HPDE6-E6E7 (cell line): ENCODE measurements around the gene ETFRF1.

Experiments used
- DNase-seq: peaks from one replicate; pipeline ENCODE4 v3.0.0; 2011; ENCODE audit warnings: missing footprints; ENCODE audit errors: extremely low spot score

ETFRF1 gene

DNA sequence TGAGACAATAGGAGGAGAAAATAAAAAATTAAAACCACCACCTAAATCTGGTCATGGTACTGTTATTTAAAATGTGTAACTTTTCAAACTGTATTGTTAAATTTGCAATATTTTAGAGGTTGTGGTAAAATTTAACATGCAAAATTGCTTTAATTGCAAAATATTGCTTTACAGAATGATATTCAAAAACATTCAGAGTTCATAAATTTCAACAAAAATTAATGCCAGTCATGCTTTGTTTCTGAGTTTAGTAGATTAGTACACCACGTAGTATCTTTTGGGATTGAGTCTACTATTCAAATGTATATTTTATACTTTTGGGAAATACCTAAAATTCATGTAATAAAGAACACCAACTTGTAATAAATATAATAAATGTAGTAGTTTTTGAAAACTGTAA lies 18.3 kb downstream of the ETFRF1 start:
- no peak for DNase-seq

DNA sequence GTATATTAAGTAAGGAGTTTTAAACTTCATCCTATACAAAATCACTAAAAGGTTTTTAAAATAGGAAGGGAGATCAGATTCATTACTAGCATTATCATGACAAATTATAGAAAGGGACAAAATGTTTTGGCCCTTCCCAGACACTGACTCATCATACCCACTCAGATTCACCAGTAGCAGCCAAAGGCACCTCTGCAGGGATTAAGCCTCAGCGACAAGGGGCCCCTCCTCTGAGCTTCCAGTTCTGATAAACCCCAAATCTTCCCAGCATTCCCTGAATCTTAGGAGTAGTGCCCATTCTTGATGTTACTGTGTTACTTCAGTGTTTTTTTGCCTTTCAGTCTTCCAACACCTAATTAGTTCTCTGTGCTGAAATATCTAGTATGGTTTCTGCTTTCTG lies 41.2 kb downstream of the ETFRF1 start:
- DNase-seq: no peak

- no peak for DNase-seq
Measured at GRCh38 chr12:25236626-25237025, 41.6 kb downstream of the ETFRF1 start.

- no peak for DNase-seq
Measured at GRCh38 chr12:25241167-25242020, 46.4 kb downstream of the ETFRF1 start.

DNA sequence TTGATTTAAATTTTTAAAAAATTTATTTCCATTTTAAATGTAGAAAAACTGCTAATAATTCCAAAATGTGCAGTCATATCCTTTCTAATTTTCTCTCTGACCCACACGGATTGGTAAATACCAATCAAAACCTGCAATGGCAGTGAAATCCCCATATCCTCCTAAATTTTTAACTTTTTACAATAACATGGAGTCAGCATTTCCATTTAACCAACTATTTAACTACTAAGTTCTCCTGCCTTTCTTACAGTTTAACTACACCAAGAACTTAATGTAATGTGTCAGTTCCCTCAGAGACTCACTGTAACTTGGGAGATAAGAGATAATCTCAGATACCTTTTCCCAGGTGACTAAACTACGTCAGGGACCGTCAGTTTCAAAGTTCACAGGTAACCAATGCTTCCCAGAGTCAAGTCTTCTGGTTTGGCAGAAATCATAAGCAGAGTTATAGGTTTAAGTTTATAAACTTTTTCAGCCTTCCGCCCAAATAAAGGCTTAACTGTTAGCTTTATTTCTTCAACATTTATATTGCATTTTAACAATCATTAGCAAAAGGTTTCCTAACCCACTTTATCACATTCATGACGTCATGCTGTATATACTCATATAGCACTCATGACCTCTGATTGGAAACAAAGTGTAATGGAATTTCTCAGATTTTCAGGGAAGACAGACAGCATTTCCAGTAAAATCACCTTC lies 48.1 kb downstream of the ETFRF1 start:
- no peak for DNase-seq

- no peak for DNase-seq
Measured at GRCh38 chr12:25243680-25243990, 48.6 kb downstream of the ETFRF1 start.

DNA sequence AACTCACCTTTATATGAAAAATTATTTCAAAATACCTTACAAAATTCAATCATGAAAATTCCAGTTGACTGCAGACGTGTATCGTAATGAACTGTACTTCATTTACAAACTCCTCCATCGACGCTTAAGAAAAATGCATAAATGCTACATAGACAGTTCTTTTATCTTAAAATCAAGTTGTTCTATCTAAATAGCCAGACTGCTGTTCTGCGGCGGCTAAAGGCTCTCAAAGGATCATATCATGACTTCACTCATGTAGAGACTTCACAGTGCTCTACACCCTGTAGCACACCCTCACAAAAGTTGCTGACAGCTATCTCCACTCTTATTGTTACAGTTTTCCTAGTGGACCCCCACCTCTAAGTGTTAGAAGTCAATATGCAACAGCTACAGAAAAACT lies 50.5 kb downstream of the ETFRF1 start:
- DNase-seq: no peak

- no peak for DNase-seq
Measured at GRCh38 chr12:25248137-25248536, 53.1 kb downstream of the ETFRF1 start.

DNA sequence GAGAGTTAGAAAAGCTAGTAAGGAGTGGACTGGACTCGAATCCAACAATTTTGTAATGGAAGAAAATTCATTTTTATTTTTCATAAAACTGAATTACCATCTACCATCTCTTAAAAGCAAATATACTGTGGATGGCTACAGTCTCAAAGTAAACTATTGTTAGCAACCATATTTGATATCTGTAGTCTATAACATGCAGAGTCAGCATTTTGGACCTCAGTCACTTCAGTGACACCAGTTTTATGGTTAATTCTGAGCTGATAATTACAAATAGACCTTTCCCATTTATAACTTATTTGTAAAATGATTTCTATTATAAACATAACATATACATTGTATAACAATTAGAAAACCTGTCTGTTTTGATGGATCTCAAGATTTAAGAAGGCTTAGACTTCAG lies 53.7 kb downstream of the ETFRF1 start:
- no peak for DNase-seq

DNA sequence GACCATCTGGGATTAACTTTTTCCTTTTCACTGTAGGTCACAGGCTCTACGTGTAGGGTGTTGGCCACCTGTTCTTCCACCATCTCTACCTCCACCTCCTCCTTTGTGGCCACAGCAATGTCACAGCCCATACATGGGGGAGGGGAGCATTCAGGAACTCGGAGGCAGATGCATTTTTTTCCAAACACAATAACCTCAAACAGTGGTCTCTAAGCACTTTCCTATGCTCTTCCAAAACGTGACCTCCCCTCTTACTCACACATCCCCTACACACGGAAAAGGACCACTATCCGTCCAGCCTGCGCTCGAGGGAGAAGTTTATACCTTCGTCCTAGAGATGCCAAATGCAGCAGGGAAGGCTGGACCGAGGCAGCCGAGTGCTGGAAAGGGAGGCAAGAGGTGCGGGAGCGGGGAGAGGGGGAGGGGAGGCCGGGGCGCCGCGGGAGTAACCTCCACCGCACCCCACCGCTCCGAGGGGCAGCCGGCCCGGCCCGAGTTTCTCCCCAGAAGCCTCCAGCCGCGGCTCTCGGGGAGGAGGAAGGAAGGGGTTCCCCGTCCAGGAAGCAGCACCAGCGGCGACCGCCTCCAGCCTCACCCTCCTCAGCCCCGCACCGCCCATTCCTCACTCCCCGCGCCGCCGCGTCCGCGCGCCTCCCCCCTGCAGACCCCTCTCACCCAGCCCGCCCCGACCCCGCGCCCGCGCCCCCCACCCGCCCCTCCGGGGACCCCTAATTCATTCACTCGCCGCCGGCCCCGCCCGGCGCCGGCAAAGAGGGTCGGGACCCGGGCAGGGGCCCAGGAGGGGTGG lies 55.1 kb downstream of the ETFRF1 start:
- DNase-seq: peak; percentile 6

DNA sequence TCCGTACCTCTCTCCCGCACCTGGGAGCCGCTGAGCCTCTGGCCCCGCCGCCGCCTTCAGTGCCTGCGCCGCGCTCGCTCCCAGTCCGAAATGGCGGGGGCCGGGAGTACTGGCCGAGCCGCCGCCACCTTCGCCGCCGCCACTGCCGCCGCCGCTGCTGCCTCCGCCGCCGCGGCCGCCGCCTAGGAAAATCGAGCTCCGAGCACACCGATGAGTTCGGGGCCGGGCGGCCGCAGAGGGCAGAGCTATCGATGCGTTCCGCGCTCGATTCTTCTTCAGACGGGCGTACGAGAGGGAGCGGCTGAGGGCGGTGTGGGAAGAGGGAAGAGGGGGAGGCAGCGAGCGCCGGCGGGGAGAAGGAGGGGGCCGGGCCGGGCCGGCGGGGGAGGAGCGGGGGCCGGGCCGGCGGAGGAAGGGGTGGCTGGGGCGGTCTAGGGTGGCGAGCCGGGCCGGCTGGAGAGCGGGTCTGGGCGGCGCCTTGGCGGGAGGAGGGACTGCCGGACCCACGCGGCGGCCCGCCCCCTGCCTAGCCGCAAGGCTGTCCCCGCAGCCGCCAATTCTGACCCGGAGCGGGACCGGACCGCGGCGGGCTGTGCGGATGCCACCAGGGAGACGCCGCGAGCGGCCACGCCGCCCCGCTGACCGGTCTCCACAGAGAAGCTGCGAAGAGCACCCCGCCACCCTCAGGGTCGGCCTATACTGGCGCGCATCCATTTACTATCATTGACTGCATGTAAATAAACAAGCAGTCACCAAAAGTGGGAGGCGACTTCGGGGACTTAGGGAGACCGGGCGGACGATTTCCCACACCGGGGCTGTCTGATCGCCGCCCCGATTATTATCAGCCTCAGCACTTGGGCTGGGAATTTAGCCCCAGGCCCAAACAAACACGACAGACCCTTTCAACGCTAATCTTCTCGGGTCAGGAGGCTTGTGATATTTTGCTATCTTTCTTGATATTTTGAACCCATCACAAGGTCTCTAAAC lies 56.0 kb downstream of the ETFRF1 start, which contains the start of gene KRAS:
TSS of gene KRAS (minus strand) at position 186 of the 987 bp plus-strand sequence.
- peak; percentile 88 for DNase-seq

- DNase-seq: no peak
Measured at GRCh38 chr12:25251769-25252168, 56.7 kb downstream of the ETFRF1 start.

GRCh38 chr12:25252946-25253345 lies 57.9 kb downstream of the ETFRF1 start:
- no peak for DNase-seq

DNA sequence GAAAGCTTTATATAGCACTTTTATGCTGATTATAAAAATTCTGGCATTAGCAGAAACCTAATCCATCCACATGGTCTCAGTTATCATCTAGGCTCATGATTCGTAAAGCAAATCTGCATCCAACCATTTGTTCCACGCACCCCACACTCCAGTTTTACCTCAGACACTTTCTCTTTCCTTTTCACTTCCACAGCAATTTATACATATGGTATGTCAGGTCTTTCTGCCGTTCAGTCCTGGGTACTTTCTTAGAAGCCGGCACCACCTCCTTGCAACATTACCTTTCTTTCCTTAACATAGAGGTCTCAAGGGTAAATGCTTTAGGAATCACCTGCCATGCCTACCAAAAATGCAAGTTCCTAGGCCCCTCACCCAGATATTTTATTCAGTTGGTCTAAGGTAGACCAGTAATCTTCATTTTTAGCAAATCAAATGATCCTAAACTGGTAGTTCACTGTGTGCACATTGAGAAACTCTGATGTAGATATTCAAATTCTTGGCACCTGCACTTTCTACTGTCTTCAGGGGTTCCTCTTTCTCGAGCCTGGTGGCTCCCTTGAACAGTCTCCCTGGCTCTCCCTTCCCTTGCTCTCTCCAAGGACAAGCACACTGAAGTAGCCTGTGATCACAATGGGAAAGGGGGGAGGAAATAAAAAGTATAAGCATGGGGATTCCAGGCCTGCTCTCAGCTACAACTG lies 58.5 kb downstream of the ETFRF1 start:
- no peak for DNase-seq

DNA sequence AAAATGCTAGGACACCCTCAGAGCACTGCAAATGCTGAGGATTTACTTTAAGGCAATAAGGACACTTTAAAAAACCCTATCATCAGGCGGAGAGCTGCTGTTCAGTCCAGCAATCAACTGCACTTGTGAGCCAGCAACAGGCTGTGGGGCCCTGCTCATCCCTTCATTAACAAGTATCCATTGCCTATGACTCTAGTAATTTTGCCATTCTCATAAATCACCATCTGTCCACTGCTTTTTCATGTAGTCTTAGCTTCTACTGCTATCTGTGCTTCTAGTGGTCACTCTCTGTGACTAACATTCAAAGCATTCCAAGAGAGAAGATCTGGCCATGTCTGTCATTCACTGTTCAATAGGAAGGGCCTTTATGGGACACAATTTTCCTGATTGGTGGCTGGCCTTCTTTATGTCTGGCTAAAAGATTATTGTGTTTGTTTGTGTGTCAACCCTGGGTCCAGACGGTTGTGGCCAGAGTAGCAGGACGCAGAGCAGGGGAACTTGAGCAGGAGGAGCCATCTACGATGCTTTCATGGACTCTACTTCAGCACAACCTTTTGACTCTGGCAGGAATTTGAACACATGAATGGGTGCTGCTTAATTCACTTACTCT lies 59.3 kb downstream of the ETFRF1 start:
- no peak for DNase-seq
